AG09319 (cell line): ENCODE results near the gene CCT8L2.
"Not testable (repeated sequence)": the region's sequence is repeated elsewhere in the genome, so short reads cannot be mapped to it uniquely, and the experiment has no call there.

Experiments
- DNase-seq: peaks from one replicate; pipeline ENCODE4 v3.0.0-alpha.2; 2010; ENCODE audit warnings: low read depth; ENCODE audit errors: extremely low read depth
- TF ChIP-seq, protein P1 (sequence below): IDR thresholded peaks from 2 replicates; pipeline ENCODE4 v1.5.1; 2011; ENCODE audit warnings: low read depth, mild to moderate bottlenecking, inconsistent platforms, low read length, moderate library complexity

Gene CCT8L2

GRCh38 chr22:16562711-16563554 is 29.7 kb downstream of the CCT8L2 start:
- DNase-seq, result no peak
- TF ChIP-seq, protein P1, sequence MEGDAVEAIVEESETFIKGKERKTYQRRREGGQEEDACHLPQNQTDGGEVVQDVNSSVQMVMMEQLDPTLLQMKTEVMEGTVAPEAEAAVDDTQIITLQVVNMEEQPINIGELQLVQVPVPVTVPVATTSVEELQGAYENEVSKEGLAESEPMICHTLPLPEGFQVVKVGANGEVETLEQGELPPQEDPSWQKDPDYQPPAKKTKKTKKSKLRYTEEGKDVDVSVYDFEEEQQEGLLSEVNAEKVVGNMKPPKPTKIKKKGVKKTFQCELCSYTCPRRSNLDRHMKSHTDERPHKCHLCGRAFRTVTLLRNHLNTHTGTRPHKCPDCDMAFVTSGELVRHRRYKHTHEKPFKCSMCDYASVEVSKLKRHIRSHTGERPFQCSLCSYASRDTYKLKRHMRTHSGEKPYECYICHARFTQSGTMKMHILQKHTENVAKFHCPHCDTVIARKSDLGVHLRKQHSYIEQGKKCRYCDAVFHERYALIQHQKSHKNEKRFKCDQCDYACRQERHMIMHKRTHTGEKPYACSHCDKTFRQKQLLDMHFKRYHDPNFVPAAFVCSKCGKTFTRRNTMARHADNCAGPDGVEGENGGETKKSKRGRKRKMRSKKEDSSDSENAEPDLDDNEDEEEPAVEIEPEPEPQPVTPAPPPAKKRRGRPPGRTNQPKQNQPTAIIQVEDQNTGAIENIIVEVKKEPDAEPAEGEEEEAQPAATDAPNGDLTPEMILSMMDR, result no peak

- not testable (repeated sequence) for DNase-seq
These were observed 31.4 kb downstream of the CCT8L2 start for GRCh38 chr22:16561093-16561658.

- not testable (repeated sequence) for DNase-seq
These were observed 32.0 kb downstream of the CCT8L2 start for GRCh38 chr22:16560651-16561050.

- not testable (repeated sequence) for DNase-seq
These were observed 32.6 kb downstream of the CCT8L2 start for GRCh38 chr22:16559996-16560395.

DNA sequence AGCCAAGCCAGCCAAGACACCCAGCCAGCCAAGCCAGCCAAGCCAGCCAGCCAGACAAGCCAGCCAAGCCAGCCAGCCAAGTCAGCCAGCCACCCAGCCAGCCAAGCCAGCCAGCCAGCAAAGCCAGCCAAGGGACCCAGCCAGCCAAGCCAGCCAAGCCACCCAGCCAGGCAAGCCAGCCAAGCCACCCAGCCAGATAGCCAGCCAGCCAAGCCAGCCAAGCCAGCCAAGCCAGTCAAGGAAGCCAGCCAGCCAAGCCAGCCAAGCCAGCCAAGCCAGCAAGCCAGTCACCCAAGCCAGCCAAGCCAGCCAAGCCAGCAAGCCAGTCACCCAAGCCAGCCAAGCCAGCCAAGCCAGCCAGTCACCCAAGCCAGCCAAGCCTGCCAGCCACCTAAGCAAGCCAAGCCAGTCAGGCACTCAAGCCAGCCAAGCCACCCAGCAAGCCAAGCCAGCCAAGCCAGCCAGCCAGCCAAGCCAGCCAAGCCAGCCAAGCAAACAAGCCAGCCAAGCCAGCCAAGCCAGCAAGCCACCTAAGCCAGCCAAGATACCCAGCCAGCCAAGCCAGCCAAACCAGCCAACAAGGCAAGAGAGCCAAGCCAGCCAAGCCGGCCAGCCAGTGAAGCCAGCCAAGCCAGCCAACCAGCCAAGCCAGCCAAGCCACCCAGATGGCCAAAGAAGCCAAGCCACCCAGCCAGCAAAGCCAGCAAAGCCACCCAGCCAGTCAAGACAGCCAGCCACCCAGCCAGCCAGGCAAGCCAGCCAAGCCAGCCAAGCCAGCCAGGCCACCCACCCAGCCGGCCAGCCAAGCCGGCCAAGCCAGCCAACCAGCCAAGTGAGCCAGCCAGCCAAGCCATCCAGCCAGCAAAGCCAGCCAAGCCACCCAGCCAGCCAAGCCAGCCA is 33.3 kb downstream of the CCT8L2 start:
- DNase-seq, result no peak
- TF ChIP-seq, protein P1, result no peak

DNA sequence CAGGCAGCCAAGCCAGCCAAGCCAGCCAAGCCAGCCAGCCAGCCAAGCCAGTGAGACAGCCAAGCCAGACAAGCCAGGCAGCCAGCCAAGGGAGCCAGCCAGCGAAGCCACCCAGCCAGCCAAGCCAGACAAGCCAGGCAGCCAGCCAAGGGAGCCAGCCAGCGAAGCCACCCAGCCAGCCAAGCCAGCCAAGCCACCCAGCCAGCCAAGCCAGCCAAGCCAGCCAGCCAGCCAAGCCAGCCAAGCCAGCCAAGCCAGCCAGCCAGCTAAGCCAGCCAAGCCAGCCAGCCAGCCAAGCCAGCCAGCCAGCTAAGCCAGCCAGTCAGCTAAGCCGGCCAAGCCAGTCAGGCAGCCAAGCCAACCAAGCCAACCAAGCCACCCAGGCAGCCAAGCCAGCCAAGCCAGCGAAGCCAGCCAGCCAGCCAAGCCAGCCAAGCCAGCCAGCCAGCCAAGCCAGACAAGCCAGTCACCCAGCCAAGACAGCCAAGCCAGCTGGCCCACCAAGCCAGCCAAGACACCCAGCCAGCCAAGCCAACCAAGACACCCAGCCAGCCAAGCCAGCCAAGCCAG is 34.1 kb downstream of the CCT8L2 start:
- DNase-seq, result not testable (repeated sequence)

DNA sequence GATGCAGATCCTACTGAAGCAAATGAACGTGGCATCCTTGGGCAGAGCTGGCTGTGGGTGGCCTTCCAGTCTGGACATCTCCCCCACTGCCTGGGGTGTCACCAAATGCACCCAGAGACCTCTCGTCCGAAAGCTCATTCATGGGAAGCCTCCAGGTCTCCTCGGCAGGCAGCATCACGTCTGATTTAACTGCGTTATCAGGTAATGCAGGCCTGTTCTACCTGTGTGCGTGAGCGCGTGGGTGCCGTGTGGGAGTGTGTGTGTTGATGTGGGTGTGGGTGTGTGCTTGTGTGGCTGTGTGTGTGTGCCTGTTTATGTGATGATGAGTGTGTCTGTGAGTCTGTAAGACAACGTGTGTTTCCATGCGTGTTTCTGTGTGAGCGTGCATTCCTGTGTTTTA is 35.1 kb downstream of the CCT8L2 start:
- DNase-seq, result not testable (repeated sequence)

GRCh38 chr22:16555077-16555994 is 37.3 kb downstream of the CCT8L2 start:
- not testable (repeated sequence) for DNase-seq

- not testable (repeated sequence) for DNase-seq
These were observed 49.3 kb downstream of the CCT8L2 start for GRCh38 chr22:16543310-16543709.
